HG03280 (cell line): ENCODE results near the gene PTH1R.

Experiments used
- ATAC-seq: cut with Tn5 transposase; IDR thresholded peaks from one replicate; pipeline ENCODE4 v1.9.1; 2021; ENCODE audit warnings: mild to moderate bottlenecking, moderate library complexity; ENCODE audit not compliant: unreplicated experiment

Gene PTH1R

DNA sequence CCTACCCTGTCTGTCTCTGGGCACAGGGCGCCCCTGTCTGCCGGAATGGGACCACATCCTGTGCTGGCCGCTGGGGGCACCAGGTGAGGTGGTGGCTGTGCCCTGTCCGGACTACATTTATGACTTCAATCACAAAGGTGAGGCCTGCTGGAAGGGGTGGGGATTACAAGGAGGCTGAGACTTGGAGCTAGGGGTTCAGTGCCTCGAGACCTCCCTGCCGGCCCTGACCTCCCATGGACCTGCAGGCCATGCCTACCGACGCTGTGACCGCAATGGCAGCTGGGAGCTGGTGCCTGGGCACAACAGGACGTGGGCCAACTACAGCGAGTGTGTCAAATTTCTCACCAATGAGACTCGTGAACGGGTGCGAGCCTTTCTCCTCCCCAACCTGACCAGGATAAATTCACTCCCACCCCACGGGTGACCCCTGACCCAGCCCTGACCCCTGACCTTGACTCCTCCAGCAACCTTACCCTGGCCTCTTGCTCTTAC is 20.4 kb downstream of the PTH1R start:
- ATAC-seq: no peak

DNA sequence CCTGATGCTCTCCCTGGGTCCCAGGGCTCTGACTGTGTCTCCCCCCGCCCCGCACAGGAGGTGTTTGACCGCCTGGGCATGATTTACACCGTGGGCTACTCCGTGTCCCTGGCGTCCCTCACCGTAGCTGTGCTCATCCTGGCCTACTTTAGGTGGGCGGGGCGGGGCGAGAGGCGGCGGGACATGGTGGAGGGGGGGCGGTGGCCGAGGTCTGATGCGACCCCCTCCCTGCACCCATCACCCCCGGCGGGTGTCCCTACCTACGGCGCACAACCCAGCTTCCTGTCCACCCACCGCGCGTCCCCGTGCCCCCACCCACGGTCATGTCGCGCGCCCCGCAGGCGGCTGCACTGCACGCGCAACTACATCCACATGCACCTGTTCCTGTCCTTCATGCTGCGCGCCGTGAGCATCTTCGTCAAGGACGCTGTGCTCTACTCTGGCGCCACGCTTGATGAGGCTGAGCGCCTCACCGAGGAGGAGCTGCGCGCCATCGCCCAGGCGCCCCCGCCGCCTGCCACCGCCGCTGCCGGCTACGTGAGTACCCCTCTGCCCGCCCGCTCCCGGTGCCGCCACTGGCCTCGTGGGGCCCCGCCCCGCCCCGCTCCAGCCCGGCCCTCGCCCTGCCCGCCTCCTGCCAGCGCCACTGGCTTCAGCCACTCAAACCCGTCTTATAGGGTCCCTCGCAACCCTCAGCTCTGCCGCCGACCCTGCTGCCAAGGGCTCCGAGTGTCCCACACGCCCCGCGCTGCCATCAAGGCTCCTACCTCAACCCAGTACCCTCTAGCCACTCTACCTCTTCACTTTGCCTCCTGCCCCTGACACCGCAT is 21.0 kb downstream of the PTH1R start:
- ATAC-seq: no peak

- no peak for ATAC-seq
These were observed 21.9 kb downstream of the PTH1R start for GRCh38 chr3:46899151-46900006.

DNA sequence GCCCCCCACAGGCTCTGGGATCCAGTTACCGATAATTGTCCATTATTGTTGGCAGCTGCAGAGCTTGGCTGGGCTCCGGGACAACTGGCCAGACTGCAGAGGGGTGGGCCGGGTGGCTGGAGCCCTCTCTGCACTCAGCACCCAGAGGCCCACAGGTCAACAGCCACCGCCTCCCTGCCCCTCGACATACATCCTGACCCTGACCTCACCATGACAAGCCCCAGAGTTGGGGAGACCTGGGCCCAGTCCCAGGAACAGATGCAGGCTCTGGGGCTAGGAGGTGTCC is 22.4 kb downstream of the PTH1R start:
- ATAC-seq: no peak

- no peak for ATAC-seq
These were observed 22.8 kb downstream of the PTH1R start for GRCh38 chr3:46900356-46900755.

GRCh38 chr3:46901061-46901460 is 23.5 kb downstream of the PTH1R start:
- no peak for ATAC-seq

- ATAC-seq: no peak
These were observed 24.2 kb downstream of the PTH1R start for GRCh38 chr3:46901591-46902187.

DNA sequence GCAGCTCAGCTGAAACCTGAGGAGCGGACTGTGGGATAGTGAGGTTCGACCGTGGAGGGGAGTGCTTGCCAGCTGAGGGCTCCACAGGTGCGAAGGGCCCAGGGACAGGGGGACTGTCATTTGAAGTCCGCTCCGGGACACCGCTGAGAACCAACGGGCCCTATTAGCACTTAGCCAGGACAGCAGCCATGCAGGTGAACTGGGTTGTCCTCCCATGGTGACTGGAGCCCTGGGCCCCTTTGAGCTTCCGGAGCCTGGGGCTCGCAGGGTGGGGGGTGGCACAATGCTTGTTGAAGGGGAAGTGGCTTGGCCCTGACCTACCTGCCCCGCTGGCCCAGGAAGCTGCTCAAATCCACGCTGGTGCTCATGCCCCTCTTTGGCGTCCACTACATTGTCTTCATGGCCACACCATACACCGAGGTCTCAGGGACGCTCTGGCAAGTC is 24.7 kb downstream of the PTH1R start:
- ATAC-seq: no peak

DNA sequence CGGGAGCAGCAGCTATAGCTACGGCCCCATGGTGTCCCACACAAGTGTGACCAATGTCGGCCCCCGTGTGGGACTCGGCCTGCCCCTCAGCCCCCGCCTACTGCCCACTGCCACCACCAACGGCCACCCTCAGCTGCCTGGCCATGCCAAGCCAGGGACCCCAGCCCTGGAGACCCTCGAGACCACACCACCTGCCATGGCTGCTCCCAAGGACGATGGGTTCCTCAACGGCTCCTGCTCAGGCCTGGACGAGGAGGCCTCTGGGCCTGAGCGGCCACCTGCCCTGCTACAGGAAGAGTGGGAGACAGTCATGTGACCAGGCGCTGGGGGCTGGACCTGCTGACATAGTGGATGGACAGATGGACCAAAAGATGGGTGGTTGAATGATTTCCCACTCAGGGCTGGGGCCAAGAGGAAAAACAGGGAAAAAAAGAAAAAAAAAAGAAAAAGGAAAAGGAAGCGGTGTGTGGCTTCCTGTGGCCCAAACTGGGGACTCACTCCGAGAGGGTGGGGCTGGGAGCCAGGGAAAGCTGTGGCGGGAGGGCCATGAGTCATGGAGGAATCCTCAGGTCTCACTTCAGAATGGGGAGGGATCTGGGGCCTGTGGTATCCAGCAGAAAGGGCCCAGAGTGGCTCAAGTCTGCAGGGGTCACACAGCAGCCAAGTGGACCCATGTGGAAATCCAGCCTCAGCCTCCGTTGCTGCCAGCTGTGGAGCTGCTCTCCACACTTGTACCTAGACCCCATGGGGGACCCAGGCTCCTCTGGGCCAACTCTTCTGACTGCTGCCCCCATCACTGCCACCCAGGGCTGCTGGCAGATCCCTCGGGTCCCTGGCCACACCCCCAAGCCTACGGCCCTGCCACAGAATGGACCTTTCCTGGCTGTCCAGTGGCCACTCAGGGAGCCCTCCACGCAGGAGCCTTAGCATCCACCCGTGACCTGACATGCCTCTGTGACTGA is 26.1 kb downstream of the PTH1R start:
- ATAC-seq: no peak

DNA sequence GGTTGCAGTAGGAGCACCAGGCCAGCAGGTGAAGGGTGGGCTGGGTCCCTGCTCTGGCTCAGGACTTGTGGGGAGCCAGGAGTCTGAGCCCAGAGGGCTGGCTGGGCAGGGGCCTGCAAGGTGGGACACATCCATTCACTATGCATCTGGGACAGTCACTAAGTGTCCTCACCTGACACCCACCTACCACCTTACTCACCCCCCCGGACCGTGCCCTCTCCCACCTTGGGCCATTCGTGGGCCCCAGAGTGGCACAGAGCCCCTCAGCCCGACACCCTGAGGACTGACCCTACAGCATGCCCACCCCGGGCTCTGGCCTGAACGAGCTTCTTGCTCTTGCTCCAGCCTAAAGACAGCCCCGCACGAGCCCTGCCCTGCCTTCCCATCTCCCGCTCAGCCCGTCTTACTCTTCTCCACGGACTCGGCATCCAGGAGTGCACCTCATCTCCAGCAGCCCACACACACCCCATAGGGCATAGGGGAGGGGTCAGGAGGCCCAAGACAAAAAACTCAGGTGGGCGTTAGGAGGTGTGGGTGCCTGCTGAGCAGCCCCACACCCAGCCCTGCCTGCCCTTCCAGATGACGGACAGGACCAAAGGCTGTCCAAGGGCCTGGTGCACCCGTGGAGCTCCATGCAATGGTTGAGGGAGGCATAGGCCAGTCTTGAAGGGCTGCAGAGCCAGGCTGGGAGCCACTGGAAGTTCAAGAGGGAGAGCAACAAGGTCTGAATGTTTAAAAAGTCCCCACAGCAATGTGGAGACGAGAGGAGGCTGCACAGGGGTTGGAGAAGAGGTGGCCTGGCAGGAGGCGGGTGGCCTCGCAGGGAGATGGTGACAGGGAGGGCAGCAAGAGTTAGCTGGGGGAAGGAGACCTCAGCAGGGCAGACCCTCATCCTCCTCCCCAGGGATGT is 27.0 kb downstream of the PTH1R start:
- ATAC-seq: no peak

DNA sequence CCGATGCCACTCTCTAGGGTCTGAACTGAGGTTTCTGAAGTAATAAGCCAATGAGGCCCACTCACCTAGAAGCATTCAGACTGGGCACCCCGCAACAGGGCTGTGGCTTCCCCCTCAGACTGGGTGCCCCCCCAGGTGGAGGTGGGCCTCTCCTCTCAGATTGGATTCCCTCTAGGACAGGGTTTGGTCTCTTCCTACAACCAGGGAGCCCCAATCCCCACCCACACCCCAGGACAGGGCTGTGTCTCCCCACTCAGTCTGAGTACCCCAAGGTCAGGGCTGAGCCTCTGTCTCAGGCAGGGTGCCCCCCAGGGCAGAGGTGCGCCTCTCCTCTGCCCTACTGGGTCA is 27.7 kb downstream of the PTH1R start:
- ATAC-seq: no peak

GRCh38 chr3:46905661-46906451 is 28.3 kb downstream of the PTH1R start:
- ATAC-seq: no peak

- no peak for ATAC-seq
These were observed 29.0 kb downstream of the PTH1R start for GRCh38 chr3:46906471-46907058.

DNA sequence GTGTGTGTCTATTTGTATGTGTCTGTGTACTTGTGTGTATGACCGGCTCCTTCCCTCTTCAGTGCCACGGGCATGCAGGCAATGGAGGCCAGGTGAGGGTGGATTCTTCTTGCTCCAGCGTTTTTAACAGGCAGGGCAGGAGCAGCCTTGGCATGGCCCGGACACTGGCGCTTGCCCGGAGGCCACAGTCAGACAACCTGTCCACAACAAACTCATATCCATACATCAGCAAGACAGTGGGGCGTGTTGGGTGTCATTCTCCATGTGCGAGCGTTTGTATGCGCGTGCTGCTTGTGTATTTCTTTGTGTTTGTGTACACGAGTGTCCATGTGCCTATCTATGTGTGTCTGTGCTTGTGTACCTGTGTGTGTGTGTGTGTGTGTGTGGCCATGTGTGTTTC is 29.8 kb downstream of the PTH1R start:
- no peak for ATAC-seq

DNA sequence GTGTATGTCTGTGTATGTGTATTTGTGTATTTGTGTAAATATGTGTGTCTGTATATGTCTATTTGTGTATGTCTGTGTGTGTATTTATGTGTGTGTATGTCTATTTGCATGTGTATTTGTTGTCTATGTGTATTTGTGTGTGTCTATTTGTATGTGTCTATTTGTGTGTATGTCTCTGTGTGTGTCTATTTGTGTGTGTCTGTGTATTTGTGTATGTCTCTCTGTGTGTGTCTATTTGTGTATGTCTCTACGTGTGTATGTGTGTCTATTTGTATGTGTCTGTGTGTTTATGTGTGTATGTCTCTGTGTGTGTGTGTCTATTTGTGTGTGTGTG is 30.4 kb downstream of the PTH1R start:
- ATAC-seq: no peak

- no peak for ATAC-seq
These were observed 30.9 kb downstream of the PTH1R start for GRCh38 chr3:46908294-46908985.

GRCh38 chr3:46908986-46909534 is 31.5 kb downstream of the PTH1R start:
- ATAC-seq: no peak
